ENCODE data around the gene PDK3. TPM values are rescaled to one million over a fixed set of nuclear protein-coding genes. Genes with fewer than 3 reads are reported as not detected.
A peak's percentile ranks its signal among the peaks of the same experiment; 100 is the strongest.

PDK3 gene
- total RNA-seq, 1 donor from 2014 or later = 43.7 TPM

- Mint-ChIP-seq H3K4me3 (ENCODE audit: low read depth) (no peak overlapping the region), H3K9me3 (ENCODE audit: low read depth) (peaks cover 9% of the 10 kb centered on the region), H3K4me1 (ENCODE audit: low read depth) (no peaks in the 10 kb centered on the region), H3K36me3 (ENCODE audit: insufficient read depth) (no peaks in the 10 kb centered on the region), H3K27me3 (no peaks in the 10 kb centered on the region), H3K27ac (no peak overlapping the region)
- TF ChIP-seq CTCF (IDR thresholded peaks at IDR 0.05; ENCODE audit: unreplicated experiment) = no peak
- no peak for DNase-seq (ENCODE audit: low spot score, unreplicated experiment)
These were observed 21.2 kb upstream of the PDK3 start for GRCh38 chrX:24443918-24444317.

GRCh38 chrX:24444645-24445044, 20.4 kb upstream of the PDK3 start:
- no peak overlapping the region for H3K27ac Mint-ChIP-seq
- H3K4me1 Mint-ChIP-seq (ENCODE audit: low read depth) = no peaks in the 10 kb centered on the region
- H3K9me3 Mint-ChIP-seq (ENCODE audit: low read depth) = peaks cover 9% of the 10 kb centered on the region
- H3K36me3 Mint-ChIP-seq (ENCODE audit: insufficient read depth) = no peaks in the 10 kb centered on the region
- no peak for TF ChIP-seq CTCF (IDR thresholded peaks at IDR 0.05; ENCODE audit: unreplicated experiment)
- no peak for DNase-seq (ENCODE audit: low spot score, unreplicated experiment)
- no peaks in the 10 kb centered on the region for H3K27me3 Mint-ChIP-seq
- H3K4me3 Mint-ChIP-seq (ENCODE audit: low read depth) = no peak overlapping the region

GRCh38 chrX:24448762-24449250, 16.3 kb upstream of the PDK3 start:
- no peak overlapping the region for H3K4me3 Mint-ChIP-seq (ENCODE audit: low read depth)
- no peaks in the 10 kb centered on the region for H3K27me3 Mint-ChIP-seq
- no peak for TF ChIP-seq CTCF (IDR thresholded peaks at IDR 0.05; ENCODE audit: unreplicated experiment)
- no peaks in the 10 kb centered on the region for H3K36me3 Mint-ChIP-seq (ENCODE audit: insufficient read depth)
- DNase-seq (ENCODE audit: low spot score, unreplicated experiment) = no peak
- no peaks in the 10 kb centered on the region for H3K4me1 Mint-ChIP-seq (ENCODE audit: low read depth)
- H3K27ac Mint-ChIP-seq = no peak overlapping the region
- H3K9me3 Mint-ChIP-seq (ENCODE audit: low read depth) = peaks cover 4% of the 10 kb centered on the region

GRCh38 chrX:24463077-24463476, 2.0 kb upstream of the PDK3 start:
- TF ChIP-seq CTCF (IDR thresholded peaks at IDR 0.05; ENCODE audit: unreplicated experiment) = no peak
- Mint-ChIP-seq H3K4me1 (ENCODE audit: low read depth) (peaks cover 8% of the 10 kb centered on the region), H3K27ac (no peak overlapping the region), H3K36me3 (ENCODE audit: insufficient read depth) (no peaks in the 10 kb centered on the region), H3K9me3 (ENCODE audit: low read depth) (no peaks in the 10 kb centered on the region), H3K4me3 (ENCODE audit: low read depth) (no peak overlapping the region), H3K27me3 (no peaks in the 10 kb centered on the region)
- DNase-seq (ENCODE audit: low spot score, unreplicated experiment) = no peak

GRCh38 chrX:24464498-24464835, 619 bp upstream of the PDK3 start:
- no peak for DNase-seq (ENCODE audit: low spot score, unreplicated experiment)
- no peaks in the 10 kb centered on the region for H3K36me3 Mint-ChIP-seq (ENCODE audit: insufficient read depth)
- H3K4me1 Mint-ChIP-seq (ENCODE audit: low read depth) = peaks cover 15% of the 10 kb centered on the region
- H3K9me3 Mint-ChIP-seq (ENCODE audit: low read depth) = no peaks in the 10 kb centered on the region
- H3K27ac Mint-ChIP-seq = peak overlapping the region; percentile 95
- no peak for TF ChIP-seq CTCF (IDR thresholded peaks at IDR 0.05; ENCODE audit: unreplicated experiment)
- H3K27me3 Mint-ChIP-seq = no peaks in the 10 kb centered on the region
- H3K4me3 Mint-ChIP-seq (ENCODE audit: low read depth) = peak overlapping the region; percentile 89

Data from progenitor cell of endocrine pancreas (in vitro differentiated cells).